ENCODE measurements around the gene PDZD4. TPM values are rescaled to one million over a fixed set of nuclear protein-coding genes. Genes with fewer than 3 reads are reported as not detected.

The PDZD4 gene
- total RNA-seq, 4 donors from 2014 or later = 3.2 to 7.0 (median 4.5) TPM

GRCh38 chrX:153794897-153795816 is 35.2 kb downstream of the PDZD4 start:
- peaks cover 3 to 4% of the 10 kb centered on the region in 2 donors for H3K36me3 ChIP-seq
- DNase-seq = no peak
- peaks cover 0 to 17% of the 10 kb centered on the region in 2 donors for H3K4me1 ChIP-seq
- peak overlapping the region; percentile 35 to 57 (median 39) for H3K4me3 ChIP-seq (replicated peaks in 1 of 3)
- no peaks in the 10 kb centered on the region for H3K27me3 ChIP-seq
- no peaks in the 10 kb centered on the region for H3K9me3 ChIP-seq
- peak overlapping the region in 2 of 3 donors; percentile 56 to 92 for H3K27ac ChIP-seq
- no peak for TF ChIP-seq POLR2A (IDR thresholded peaks at IDR 0.05)
- TF ChIP-seq, protein P1, sequence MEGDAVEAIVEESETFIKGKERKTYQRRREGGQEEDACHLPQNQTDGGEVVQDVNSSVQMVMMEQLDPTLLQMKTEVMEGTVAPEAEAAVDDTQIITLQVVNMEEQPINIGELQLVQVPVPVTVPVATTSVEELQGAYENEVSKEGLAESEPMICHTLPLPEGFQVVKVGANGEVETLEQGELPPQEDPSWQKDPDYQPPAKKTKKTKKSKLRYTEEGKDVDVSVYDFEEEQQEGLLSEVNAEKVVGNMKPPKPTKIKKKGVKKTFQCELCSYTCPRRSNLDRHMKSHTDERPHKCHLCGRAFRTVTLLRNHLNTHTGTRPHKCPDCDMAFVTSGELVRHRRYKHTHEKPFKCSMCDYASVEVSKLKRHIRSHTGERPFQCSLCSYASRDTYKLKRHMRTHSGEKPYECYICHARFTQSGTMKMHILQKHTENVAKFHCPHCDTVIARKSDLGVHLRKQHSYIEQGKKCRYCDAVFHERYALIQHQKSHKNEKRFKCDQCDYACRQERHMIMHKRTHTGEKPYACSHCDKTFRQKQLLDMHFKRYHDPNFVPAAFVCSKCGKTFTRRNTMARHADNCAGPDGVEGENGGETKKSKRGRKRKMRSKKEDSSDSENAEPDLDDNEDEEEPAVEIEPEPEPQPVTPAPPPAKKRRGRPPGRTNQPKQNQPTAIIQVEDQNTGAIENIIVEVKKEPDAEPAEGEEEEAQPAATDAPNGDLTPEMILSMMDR (IDR thresholded peaks at IDR 0.05) = no peak
- intact Hi-C loops (cut with DNase I) = no loop called here
- 28 to 40% methylated on average over 2 to 7 of the region's 47 CpGs for WGBS, 2 donors

- H3K4me1 ChIP-seq = peaks cover 0 to 17% of the 10 kb centered on the region in 2 donors
- H3K27ac ChIP-seq = peak within 1 kb of the TSS; percentile 85 to 92 (median 86)
- DNase-seq = peak; percentile 89 to 92
- peak within 1 kb of the TSS; percentile 36 to 57 (median 53) for H3K4me3 ChIP-seq (replicated peaks in 1 of 3)
- H3K36me3 ChIP-seq = peaks cover 3 to 4% of the 10 kb centered on the region in 2 donors
- no peaks in the 10 kb centered on the region for H3K9me3 ChIP-seq
- WGBS, 2 donors = 0% methylated on average over 7 of the region's 92 CpGs; no CpG with 5 or more reads in 1 of the 2 donors
- no peaks in the 10 kb centered on the region for H3K27me3 ChIP-seq
- TF ChIP-seq, protein P1 (IDR thresholded peaks at IDR 0.05) = peak in 1 of 6 experiments; percentile 11
- peak in 1 of 2 donors; percentile 61 for TF ChIP-seq POLR2A (IDR thresholded peaks at IDR 0.05)
- intact Hi-C loops (cut with DNase I) = no loop called here
Observed at GRCh38 chrX:153794018-153794896, 36.1 kb downstream of the PDZD4 start, which contains the start of the genes IDH3G and SSR4. Gene IDH3G (minus strand): TSS chrX:153794375. CDS start chrX:153794326, 49 bp downstream. Gene SSR4 (plus strand): TSS chrX:153794668. CDS start chrX:153794688, 20 bp downstream.

- H3K36me3 ChIP-seq = peaks cover 0 to 4% of the 10 kb centered on the region in 2 donors
- no peaks in the 10 kb centered on the region for H3K27me3 ChIP-seq
- DNase-seq = no peak
- TF ChIP-seq POLR2A (IDR thresholded peaks at IDR 0.05) = no peak
- TF ChIP-seq, protein P1 (IDR thresholded peaks at IDR 0.05) = no peak
- no peaks in the 10 kb centered on the region for H3K9me3 ChIP-seq
- H3K4me1 ChIP-seq = peaks cover 0 to 17% of the 10 kb centered on the region in 2 donors
- peak overlapping the region; percentile 36 to 57 (median 53) for H3K4me3 ChIP-seq (replicated peaks in 1 of 3)
- intact Hi-C loops (cut with DNase I) = no loop called here
- WGBS, 2 donors = 13 to 23% methylated on average over 6 to 7 of the region's 7 CpGs
- peak overlapping the region in 1 of 3 donors; percentile 85 for H3K27ac ChIP-seq
Observed at GRCh38 chrX:153793291-153793690, 37.1 kb downstream of the PDZD4 start.

GRCh38 chrX:153792368-153792767 is 38.0 kb downstream of the PDZD4 start:
- Histone ChIP-seq H3K27ac (no peak overlapping the region), H3K4me3 (replicated peaks in 1 of 3) (no peak overlapping the region)

More at GRCh38 chrX:153792368-153792767, 38.0 kb downstream of the PDZD4 start:
- Histone ChIP-seq H3K27me3 (no peaks in the 10 kb centered on the region), H3K36me3 (peaks cover 0 to 2% of the 10 kb centered on the region in 2 donors), H3K4me1 (peaks cover 0 to 17% of the 10 kb centered on the region in 2 donors), H3K9me3 (no peaks in the 10 kb centered on the region)
- WGBS, 2 donors = 100% methylated on average over 2 to 4 of the region's 6 CpGs
- intact Hi-C loops (cut with DNase I) = no loop called here
- no peak for TF ChIP-seq POLR2A (IDR thresholded peaks at IDR 0.05)
- TF ChIP-seq, protein P1 (IDR thresholded peaks at IDR 0.05) = no peak
- no peak for DNase-seq

Data from thyroid gland (tissue), 4 donors.